EL (cell line): Measurements from ENCODE around the gene PELI2.

Experiments
- DNase-seq: peaks from one replicate; pipeline ENCODE4 v3.0.0-alpha.2; 2016

The PELI2 gene

DNA sequence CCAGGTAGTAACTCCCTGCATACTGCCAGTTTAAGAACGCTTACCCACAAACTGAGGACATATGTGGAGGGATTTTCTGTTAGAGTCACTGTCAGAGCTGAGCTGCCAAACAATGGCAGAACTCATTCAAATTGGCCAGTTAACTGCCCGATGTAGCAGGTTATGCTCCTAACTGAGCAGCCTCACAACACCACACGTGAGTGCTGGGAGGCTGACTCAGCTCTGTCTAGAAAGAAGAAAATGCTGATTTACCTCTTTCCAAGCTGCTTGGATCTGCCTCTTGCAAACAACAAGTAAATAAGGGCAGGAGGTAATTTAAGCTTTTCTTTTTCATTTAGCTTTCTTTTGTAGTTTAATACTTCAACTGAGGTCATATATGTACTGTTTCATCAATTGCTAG, 195.6 kb downstream of the PELI2 start:
- DNase-seq: no peak

DNA sequence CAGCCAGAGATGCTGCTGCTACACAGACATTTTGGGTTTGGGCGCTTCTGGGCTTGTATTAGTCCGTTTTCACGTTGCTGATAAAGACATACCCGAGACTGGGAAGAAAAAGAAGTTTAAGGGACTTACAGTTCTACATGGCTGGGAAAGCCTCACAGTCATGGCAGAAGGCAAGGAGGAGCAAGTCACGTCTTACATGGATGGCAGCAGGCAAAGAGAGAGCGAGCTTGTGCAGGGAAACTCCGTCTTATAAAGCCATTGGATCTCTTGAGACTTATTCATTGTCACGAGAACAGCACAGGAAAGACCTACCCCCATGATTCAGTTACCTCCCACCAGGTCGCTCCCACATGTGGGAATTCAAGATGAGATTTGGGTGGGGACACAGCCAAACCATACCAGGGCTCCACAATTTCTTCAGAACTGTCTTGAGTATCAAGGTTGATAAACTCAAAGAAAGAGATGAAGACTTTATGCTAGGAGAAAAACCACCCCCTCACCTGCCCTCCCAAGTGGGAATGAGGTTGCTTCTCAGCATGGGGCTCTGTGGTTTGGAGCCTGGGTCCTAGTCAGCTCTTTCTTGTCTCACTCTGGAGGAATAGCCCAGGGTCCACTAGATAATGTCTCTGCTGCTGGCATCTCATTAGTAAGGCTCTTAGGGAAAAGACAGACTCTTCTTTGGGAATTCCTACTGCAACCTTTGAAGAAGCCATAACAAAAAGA, 200.3 kb downstream of the PELI2 start:
- DNase-seq: no peak

DNA sequence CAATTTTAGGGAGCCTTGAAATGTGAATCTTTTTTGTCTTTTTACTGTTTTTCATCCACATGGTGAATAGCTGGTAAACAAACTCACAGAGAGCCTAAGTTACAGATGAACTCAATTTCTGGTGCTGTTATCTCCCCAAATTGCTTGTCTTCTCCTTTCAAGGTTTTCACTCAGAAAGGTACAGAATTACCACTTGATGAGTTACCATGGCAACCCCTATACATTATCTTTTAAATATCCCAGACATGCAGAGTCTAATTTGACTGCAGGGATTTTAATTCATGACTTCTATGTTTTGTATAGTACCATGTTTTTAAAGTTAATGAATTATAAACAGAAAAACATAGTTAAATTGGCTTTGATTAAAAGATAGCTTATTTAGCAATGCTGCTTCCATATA, 203.7 kb downstream of the PELI2 start:
- no peak for DNase-seq

DNA sequence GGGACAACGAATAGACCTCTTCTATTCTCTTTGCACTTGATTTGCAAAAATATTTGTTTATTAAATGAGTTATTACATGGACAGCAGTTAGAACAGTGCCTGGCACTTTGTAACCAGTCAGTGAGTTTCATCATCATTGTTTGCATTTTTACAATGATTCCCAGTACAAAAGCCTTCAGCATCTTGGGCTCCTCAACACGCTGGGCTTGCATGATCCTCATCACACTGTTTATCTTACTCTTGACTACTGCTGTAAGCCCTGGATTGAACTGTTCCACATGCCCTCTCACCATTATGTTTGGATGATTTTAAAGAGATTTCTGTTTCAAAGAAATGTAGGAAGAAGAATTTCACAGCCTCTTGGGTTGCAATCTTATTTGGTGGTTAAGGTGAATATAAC, 204.3 kb downstream of the PELI2 start:
- no peak for DNase-seq

DNA sequence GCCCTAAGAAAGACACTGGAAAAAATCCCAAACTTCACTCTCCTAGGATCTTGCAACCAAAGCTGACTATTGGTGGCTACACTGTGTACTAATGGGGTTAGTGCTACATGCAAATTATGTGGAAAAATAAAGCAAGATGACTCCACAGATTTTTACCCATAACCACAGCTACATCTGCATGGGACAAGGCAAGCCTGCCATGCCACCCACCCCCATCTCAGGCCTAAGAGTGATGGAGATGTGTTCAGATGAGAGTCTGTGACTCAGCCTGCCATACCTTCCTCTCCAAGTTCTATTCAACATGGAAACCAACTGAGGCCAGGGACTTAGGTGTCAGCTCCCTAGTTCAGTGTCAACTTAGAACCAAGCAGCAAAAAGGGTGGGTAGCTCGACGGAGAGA, 206.2 kb downstream of the PELI2 start:
- no peak for DNase-seq

DNA sequence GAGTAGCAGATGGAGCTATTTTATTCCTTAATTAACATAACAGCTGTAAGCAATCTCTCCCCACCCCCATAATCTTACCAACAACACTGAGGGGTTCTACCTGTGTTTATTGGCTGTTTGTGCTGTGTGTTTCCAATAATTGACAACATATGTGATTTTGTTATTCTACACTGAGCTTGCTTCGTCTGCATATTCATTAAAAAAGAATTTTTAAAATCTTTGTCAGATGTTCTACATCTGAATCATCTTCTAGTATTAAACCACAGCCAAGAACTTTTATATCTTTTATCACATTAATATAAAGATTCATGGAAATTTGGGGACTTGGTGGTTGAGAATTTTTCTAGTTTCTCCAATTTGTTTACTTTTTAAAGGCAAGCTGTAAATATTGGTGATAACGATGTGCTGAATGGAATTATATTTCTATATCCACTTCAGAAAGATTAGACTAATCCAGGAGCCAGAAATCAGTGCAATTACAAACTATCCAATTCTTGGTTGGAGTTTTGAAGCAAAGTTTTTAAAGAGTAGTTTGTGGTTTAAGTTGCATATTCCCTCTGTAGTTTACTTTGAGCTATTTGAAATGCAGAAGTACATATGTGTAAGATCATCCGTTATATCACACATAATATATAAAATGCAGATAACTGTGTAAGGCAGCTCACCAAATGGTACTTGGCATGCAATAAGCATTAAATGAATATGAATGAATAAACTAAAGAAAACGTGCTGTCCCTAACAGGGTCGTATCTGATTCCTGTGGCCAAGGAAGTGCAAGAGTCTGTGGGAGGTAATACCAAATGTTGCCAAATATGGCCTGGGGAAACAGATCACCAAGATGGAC, 206.9 kb downstream of the PELI2 start:
- no peak for DNase-seq

DNA sequence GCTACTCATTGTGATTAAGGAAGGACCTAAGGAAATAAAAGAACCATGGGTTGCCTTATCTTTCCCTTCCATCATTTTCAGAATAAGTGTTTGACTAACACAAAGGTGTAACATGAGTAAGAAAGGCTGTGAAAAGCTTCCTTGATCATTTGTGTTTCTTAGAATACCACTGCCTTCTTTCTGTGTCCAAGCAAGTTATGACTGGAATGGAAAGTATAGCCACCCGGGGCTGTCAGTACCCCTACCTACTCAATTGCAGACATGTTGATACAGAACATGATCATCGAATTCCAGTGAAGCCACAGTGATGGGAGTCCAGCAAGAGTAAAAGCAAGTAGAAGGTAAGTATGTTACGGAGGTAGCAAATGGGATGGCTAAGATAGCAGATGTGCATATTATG, 209.8 kb downstream of the PELI2 start:
- DNase-seq: no peak

DNA sequence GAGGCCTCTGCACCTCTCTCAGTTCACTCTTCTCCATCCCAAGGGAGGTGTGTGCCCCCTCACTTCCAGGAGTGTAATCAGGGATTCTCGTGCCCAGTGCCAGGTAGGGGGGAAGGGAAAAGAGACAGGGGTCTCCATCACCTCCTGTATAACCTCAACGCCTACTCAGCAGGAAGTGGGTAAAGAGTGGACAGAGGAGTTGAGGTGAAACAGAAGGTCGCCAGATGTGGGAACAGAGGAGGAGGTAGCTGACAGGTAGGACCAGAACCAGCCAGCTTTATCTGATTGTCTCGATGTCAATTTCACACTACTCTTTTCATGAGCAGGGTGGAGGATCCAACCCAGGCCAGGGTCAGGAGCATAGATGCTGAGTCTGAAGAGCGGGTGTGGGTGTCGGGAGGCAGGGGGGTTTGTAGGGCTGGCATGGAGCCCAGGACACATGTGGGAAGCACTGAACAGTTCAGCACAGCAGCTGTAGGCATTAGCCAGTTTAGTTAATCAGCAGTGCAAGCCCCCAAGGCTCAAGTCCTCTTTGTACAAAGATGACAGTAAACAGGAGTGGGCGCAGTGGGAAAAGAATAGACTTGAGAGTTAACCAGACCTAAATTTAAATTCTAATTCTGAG, 213.5 kb downstream of the PELI2 start:
- no peak for DNase-seq

DNA sequence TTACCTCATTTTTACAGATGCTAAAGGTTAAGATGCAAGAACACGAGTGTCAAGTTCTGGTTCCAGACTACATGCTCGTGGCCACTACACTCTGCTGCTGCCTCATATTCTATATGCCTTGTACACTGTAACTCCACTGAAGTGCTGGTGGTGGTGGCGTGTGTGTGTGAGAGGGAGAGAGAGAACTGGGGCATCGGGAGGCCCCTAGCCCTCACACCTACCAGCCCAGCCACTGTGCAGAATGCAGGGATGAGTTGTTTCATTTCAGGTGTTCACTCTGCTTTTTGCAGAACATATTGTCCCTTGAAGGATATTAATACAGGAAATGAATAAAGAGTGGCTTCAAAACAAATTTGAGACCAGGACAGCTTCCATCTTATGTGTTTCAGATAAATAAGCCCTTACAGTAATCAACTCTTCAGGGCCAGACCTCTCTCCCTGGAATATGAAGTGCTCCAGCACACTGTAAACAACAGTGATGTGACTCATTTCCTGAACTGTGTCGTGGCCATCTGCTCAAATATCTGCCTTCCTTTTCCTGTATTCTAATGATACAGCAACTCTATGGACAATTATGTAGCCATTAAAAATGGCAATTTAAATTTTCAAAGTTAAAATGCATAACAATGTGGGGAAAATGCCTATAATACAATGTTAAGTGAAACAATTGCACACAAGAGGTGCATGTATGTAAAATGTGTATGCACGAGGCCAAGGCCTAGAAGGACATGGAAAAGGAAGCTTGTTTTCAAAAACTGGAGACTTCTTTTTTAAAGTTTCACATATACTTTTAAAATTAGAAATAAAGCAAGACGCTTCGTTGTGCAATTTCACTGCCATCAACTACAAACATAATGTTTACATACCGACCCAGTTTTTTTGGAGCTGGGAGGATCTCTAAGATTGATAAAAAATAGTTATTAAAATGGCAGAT, 215.4 kb downstream of the PELI2 start:
- peak; percentile 73 for DNase-seq

DNA sequence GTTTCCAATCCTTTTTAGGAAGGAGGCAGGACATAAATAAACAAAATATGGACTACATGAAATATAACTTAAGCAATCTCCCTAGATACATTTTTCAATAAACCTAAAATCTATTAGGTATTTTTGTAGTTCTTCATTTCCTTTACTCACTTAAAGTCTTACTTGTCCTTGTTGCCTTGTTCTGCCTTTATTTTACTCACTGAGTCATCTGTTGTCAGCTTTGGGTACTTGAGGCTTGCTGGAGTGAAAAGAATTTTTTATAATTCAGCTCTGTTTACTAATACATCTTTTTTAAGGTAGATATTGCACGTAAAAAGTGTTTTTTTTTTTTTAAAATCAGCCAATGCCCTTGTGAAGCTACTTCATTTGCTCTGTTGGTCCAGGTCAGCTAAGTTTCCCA, 216.2 kb downstream of the PELI2 start:
- no peak for DNase-seq

DNA sequence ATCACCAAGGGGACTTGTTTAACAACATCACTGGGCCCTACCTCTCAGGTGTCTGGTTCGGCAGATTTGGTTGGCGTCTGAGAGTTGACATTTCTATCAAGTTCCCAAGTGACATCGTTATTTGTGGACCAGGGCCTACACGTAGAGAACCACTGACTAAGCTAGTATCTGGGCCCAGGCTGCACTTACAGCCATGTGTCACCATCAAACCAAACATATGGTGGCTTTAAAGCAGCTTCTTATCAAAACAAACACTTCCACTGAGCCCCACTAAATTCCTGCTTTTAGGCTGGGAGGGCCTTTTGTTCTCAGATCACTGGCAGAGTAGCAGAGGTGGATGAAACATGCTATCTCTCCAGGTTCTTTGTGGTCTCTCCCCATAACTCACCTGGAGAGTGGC, 220.5 kb downstream of the PELI2 start:
- peak; percentile 8 for DNase-seq

DNA sequence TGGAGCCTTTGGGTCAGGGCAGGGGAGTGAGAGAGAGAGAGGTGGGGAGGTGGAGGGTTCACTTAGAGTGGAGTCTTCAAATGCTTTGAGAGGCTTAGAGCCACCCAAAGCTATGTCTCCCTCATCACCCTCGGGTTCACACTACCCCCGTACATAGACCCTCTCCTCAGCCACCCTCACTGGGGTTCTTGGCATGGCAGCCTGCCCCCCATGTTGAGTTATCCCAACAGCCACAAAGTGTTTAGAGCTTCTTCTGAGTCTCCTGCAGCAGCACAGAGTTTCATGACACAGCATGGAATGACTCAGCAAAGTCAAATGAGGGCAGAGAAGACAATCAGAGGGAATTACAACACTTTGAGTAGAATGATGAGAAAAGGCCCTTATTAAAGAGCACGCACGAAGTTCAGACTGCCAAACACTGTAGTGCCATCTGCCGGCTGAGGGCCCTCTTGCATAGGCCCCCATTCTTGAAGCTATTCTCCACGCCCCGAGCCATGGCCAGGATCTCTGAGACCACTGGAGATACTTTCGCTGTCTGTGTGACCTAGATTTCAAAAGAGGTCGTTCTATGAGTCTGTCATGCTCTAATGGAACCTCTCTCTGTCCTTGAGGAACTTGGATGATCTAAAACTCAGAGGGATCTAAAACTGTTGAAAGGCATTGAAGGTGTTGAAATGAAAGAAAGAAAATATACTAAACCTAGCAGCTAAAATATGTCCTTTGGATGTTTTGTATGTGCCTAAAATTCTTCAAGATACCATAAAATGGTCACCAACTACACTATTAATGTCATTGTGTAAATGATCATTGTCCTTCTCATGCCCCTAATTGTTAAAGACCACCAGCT, 221.9 kb downstream of the PELI2 start:
- peak; percentile 90 for DNase-seq

DNA sequence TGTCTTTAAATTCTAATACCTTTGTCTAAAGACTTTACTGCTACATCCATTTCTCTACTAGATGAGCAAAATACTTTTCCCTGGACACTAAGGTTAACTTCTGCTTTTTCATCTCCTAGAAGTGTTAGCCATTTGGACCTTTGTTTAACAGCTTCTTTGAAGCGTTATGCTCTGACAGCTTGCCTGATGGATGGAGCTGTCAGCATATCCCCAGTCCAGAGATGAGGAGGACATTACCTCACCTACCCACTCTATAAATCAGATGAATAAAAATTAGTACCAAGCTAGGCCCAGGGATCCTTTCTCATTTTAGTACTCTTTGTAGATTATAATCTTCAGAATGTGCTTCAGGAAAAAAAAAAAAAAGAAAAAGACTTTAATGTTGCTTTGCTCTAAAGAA, 222.7 kb downstream of the PELI2 start:
- no peak for DNase-seq

DNA sequence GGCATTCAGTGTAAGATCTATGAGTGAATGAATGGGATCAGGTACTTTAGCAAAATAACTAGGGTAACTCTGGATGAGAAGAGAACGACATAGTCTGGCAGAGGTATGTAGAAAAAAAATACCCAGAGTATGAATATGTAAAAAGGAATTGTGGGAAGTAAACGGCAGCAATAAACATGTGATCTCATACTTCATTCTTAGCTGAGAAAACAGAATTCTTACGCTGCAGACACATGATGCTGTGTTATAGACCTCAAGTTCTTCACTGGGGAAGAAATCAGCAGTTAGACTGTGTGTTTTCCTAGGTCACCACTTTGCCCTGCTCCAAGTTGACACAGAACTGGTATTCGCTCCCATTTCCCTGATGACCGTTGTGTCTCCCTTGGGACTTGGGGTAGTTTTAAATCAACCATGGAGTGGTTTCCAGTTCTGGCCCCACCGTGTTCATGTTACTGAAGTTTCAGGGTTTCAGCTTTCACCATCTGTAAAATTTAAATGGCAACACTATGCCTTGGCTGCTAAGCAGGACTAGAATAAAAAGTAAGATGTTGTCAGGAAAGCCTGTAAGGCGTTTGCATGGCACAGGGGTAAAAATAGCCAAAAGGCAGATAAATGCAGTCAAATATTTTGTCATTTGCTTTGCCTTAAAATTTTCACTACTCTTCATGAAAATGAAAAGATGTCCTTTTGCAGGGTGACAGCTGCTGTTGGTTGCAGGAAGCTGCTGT, 223.7 kb downstream of the PELI2 start:
- DNase-seq: peak; percentile 9

DNA sequence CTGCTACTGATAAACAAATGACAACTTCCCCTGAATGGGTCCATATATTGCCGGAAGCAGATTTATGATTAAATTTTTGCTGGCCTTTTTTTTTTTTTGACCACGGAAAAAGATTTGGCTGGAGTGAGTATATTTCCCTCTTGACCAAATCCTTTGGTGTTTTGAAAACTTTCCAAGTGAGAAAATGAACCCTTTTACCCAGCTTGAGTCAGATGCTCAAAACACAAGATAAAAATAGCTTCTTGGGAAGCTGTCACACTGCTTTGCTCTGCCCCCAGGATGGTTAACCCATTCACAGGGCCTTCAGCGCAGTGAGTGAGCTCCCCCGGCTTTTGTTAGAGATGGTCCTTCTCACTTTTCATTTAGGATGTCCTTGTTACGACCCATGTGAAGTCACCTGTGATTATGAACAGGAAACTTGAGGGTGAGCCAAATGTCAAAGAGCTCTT, 224.3 kb downstream of the PELI2 start:
- peak; percentile 20 for DNase-seq

DNA sequence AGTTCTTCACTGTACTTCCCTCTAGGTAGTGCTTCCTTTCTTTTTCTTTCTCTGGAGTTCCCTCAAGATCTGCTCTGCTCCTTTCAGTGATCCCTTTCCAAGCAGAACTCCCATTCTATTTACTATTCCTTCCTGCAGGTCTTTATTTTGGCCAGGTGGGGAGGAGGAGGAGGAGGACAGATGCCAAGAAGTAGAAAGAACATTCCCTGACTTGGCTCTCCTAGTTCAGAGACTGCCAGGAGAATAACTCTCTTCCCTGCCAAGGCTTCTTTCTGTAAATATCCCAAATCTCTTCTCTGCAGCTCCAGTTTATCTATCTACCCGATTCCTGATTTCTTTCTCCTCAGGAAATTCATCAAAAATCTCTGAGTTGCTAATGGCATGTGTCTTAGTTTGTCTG, 231.7 kb downstream of the PELI2 start:
- no peak for DNase-seq
